ENCODE results near the gene BEST2. TPM values are rescaled to one million over a fixed set of nuclear protein-coding genes. Genes with fewer than 3 reads are reported as not detected.
A peak's percentile ranks its signal among the peaks of the same experiment; 100 is the strongest.

BEST2 gene
- total RNA-seq, 1 donor from 2014 or later, result not detected

DNA sequence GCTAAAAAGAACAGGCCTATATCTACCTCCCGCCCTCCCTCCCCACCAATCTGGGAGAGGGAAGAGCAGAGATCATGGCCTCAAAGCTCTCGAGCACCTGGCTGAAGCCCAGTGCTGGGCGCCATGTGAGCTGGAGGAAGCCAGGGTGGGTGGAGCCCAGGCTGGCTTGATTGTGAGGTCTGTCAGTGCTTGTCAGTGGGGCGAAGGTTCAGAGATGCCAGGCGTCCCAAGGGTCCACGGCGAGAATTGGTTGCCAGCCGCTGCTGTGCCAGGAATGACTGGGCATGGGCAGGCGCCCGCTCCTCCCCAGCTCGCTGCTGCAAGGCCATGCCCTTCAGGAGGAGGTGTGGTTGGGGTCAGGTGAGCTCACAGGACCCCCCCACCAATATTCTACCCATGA, 11.5 kb downstream of the BEST2 start:
- Mint-ChIP-seq H3K27ac (no peak overlapping the region), H3K27me3 (ENCODE audit: low read depth) (peaks cover 2% of the 10 kb centered on the region), H3K9me3 (no peaks in the 10 kb centered on the region), H3K4me1 (ENCODE audit: low read depth) (peaks cover 5% of the 10 kb centered on the region), H3K36me3 (ENCODE audit: low read depth) (no peaks in the 10 kb centered on the region), H3K4me3 (ENCODE audit: low read depth) (no peak overlapping the region)
- intact Hi-C loops (cut with micrococcal nuclease), result no loop called here
- no peak for DNase-seq (ENCODE audit: low spot score)

DNA sequence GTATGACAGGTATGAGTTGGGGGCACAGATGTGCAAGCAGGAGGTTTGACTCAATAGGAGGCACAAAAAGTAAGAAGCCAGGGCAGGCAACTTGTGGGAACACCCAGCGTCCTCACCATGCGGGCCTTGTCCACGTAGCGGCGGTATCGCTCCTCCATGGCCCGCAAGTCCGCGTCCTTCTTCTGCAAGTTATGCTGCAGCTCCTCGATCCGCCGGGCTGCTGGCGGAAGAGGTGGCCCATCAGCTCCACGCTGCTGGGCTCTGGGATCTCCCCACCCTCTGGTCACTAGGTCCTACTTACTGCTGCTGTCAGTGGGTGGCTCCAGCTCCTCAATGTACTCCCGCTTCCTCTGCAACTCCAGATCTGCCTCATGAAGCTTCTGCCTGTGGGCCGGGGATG, 13.1 kb downstream of the BEST2 start:
- intact Hi-C loops (cut with micrococcal nuclease), result no loop called here
- H3K27ac Mint-ChIP-seq, result no peak overlapping the region
- H3K27me3 Mint-ChIP-seq (ENCODE audit: low read depth), result no peaks in the 10 kb centered on the region
- no peaks in the 10 kb centered on the region for H3K9me3 Mint-ChIP-seq
- DNase-seq (ENCODE audit: low spot score), result no peak
- peaks cover 5% of the 10 kb centered on the region for H3K4me1 Mint-ChIP-seq (ENCODE audit: low read depth)
- no peak overlapping the region for H3K4me3 Mint-ChIP-seq (ENCODE audit: low read depth)
- no peaks in the 10 kb centered on the region for H3K36me3 Mint-ChIP-seq (ENCODE audit: low read depth)

DNA sequence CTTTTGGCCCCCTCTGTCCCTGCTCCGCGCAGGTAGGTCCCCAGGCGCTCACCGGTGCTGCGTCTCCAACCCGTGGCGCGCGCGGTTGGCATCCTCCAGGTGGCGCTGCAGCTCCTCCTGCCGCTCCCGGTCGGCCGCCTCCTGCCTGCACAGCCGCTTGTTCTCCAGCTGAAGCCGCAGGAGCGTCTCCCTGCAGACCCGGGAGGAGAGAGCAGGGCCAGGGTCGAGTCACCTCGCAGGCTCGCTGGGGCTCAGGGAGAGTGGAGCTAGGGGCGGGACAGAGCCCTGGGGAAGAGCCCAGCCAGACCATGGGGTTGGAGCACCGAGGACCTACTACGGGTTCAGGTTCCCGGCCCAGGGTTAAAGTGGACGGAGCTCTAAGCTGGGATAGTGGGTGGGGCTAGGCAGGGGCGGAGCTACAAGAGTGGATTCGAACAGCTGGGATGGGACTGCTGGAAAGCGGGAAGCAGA, 14.5 kb downstream of the BEST2 start:
- Mint-ChIP-seq H3K4me3 (ENCODE audit: low read depth) (peak overlapping the region; percentile 26), H3K36me3 (ENCODE audit: low read depth) (no peaks in the 10 kb centered on the region), H3K27me3 (ENCODE audit: low read depth) (no peaks in the 10 kb centered on the region), H3K27ac (no peak overlapping the region), H3K9me3 (no peaks in the 10 kb centered on the region), H3K4me1 (ENCODE audit: low read depth) (peaks cover 3% of the 10 kb centered on the region)
- intact Hi-C loops (cut with micrococcal nuclease), result loop anchor here (1.0 kb wide), 2 partner anchors 30 to 81 kb away; no protein-coding TSS in a partner anchor
- DNase-seq (ENCODE audit: low spot score), result peak; percentile 79

DNA sequence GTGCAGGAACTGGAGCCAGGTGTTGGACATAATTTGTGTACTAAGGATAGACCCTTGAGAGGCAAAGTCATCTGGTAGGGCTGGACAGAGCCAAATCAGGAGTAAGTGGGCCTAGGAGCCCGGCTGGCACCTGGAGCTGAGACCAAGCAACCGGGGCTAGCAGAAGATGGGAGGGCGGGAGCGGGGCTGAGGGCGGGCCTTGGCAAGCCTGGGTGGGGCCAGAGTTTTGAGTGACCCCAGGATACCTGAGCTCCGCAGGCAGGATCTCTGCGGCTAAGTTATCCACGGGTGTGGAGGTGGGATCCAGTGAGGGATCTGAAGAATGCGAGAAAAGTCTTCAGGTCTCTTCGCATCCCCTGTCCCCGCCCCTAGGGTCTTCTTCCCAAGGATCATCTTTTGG, 15.6 kb downstream of the BEST2 start:
- intact Hi-C loops (cut with micrococcal nuclease), result no loop called here
- no peak for DNase-seq (ENCODE audit: low spot score)
- H3K4me1 Mint-ChIP-seq (ENCODE audit: low read depth), result peaks cover 3% of the 10 kb centered on the region
- no peak overlapping the region for H3K4me3 Mint-ChIP-seq (ENCODE audit: low read depth)
- H3K9me3 Mint-ChIP-seq, result no peaks in the 10 kb centered on the region
- H3K27ac Mint-ChIP-seq, result no peak overlapping the region
- no peaks in the 10 kb centered on the region for H3K27me3 Mint-ChIP-seq (ENCODE audit: low read depth)
- H3K36me3 Mint-ChIP-seq (ENCODE audit: low read depth), result no peaks in the 10 kb centered on the region

DNA sequence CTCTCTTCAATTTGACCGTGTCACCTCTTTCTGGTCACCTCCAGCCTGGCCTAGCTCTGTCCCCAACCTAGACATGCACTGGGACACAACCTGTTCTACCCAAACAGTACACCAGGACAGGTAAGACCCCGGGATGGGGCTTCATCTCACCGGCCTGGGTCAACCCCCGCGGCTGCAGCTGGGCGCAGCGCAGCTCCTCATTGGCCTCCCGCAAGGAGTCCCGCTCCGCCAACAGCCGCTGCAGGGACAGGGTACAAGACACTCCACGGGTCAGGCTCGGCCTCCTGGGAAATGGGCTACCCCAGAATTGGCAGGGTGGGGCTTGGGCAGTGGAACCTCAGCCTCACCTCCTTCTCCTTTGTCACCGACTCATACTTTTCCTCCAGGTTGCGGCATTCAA, 16.1 kb downstream of the BEST2 start:
- no peaks in the 10 kb centered on the region for H3K9me3 Mint-ChIP-seq
- H3K27ac Mint-ChIP-seq, result no peak overlapping the region
- H3K4me3 Mint-ChIP-seq (ENCODE audit: low read depth), result no peak overlapping the region
- intact Hi-C loops (cut with micrococcal nuclease), result no loop called here
- peaks cover 3% of the 10 kb centered on the region for H3K4me1 Mint-ChIP-seq (ENCODE audit: low read depth)
- no peaks in the 10 kb centered on the region for H3K36me3 Mint-ChIP-seq (ENCODE audit: low read depth)
- H3K27me3 Mint-ChIP-seq (ENCODE audit: low read depth), result no peaks in the 10 kb centered on the region
- DNase-seq (ENCODE audit: low spot score), result no peak

DNA sequence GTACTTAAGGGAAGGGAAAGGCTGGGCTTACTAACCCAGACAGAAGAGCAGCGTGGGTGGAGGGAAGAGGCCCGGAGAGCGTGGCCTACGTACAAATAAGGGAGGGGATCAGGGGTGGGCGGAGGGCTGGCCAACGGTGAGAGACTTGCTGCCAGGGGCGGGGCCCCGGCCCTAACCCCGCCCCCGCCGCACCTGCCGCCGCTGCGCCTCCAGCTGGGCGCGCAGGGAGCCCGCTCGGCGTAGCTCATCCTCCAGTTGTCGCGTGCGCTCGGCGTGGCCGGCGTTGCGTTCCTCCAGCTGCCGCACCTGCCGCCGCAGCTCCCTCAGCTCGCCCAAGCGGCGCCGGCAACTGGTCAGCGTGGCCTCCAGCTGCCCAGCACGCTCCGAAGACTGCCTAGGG, 18.1 kb downstream of the BEST2 start:
- no peaks in the 10 kb centered on the region for H3K27me3 Mint-ChIP-seq (ENCODE audit: low read depth)
- peaks cover 9% of the 10 kb centered on the region for H3K4me1 Mint-ChIP-seq (ENCODE audit: low read depth)
- no peaks in the 10 kb centered on the region for H3K9me3 Mint-ChIP-seq
- H3K36me3 Mint-ChIP-seq (ENCODE audit: low read depth), result no peaks in the 10 kb centered on the region
- H3K4me3 Mint-ChIP-seq (ENCODE audit: low read depth), result no peak overlapping the region
- intact Hi-C loops (cut with micrococcal nuclease), result no loop called here
- no peak overlapping the region for H3K27ac Mint-ChIP-seq
- DNase-seq (ENCODE audit: low spot score), result no peak

DNA sequence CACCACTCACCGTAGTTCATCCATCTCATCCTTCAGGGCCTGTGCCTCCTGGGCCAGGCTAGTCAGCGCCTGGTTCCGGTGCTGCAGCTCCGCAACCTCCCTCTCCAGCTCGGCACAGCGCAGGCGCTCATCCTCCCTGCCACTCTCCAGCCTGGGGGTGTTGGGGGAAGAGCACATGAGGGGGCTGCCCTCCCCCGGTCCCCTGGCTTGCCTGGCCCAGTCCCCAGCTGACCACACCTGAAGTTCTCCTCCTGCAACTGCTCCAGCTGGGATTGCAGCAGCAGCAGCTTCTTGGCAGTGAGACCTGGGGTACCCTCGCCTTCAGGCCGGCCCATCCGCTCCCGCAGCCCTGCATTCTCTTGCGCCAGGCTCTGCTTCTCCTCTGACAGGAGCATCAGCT, 19.3 kb downstream of the BEST2 start:
- no peaks in the 10 kb centered on the region for H3K27me3 Mint-ChIP-seq (ENCODE audit: low read depth)
- H3K27ac Mint-ChIP-seq, result no peak overlapping the region
- no peaks in the 10 kb centered on the region for H3K36me3 Mint-ChIP-seq (ENCODE audit: low read depth)
- intact Hi-C loops (cut with micrococcal nuclease), result no loop called here
- peaks cover 9% of the 10 kb centered on the region for H3K4me1 Mint-ChIP-seq (ENCODE audit: low read depth)
- H3K4me3 Mint-ChIP-seq (ENCODE audit: low read depth), result no peak overlapping the region
- no peaks in the 10 kb centered on the region for H3K9me3 Mint-ChIP-seq
- no peak for DNase-seq (ENCODE audit: low spot score)

DNA sequence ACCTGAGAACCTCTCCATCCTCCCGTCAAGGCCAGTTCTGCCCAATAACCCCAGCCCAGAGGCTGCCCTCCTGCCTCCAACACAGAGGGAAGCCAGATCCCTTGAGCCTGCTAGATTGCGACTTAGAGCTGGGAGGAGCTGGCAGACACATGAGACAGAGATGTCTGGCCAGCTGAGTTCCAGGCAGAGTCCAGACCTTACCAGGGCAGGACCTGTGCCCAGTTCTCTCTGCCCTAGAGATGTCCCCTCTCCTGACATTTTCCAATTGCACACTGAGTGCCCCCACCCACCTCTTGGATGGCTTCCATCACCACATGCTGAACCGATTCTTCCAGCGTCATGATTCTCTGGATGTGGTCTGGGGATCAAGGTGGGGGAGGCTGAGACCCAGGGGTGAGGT, 20.7 kb downstream of the BEST2 start:
- Mint-ChIP-seq H3K36me3 (ENCODE audit: low read depth) (no peaks in the 10 kb centered on the region), H3K4me1 (ENCODE audit: low read depth) (peaks cover 8% of the 10 kb centered on the region), H3K27ac (no peak overlapping the region), H3K4me3 (ENCODE audit: low read depth) (no peak overlapping the region), H3K27me3 (ENCODE audit: low read depth) (no peaks in the 10 kb centered on the region), H3K9me3 (no peaks in the 10 kb centered on the region)
- no peak for DNase-seq (ENCODE audit: low spot score)
- intact Hi-C loops (cut with micrococcal nuclease), result no loop called here

DNA sequence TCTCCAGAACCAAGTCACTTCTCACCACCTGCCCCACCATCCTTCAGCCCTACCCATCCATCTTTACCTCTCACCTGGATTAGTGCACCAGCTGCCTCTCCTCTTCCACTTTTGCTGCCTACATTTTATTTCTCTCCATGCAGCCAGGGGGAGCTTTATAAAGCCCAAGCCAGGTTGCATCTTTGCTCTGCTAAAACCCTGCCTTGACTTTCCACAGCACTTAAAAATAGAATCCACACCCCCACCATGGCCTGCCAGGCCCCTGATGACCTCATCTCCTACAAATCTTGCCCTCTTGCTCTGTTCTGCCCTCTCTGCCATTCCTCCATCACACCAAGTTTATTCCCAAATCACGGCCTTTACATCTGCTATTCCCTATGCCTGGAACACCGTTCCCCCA, 22.0 kb downstream of the BEST2 start:
- H3K27ac Mint-ChIP-seq, result no peak overlapping the region
- H3K9me3 Mint-ChIP-seq, result no peaks in the 10 kb centered on the region
- H3K36me3 Mint-ChIP-seq (ENCODE audit: low read depth), result no peaks in the 10 kb centered on the region
- intact Hi-C loops (cut with micrococcal nuclease), result no loop called here
- H3K4me3 Mint-ChIP-seq (ENCODE audit: low read depth), result peak overlapping the region; percentile 10
- H3K4me1 Mint-ChIP-seq (ENCODE audit: low read depth), result peaks cover 14% of the 10 kb centered on the region
- DNase-seq (ENCODE audit: low spot score), result no peak
- no peaks in the 10 kb centered on the region for H3K27me3 Mint-ChIP-seq (ENCODE audit: low read depth)

DNA sequence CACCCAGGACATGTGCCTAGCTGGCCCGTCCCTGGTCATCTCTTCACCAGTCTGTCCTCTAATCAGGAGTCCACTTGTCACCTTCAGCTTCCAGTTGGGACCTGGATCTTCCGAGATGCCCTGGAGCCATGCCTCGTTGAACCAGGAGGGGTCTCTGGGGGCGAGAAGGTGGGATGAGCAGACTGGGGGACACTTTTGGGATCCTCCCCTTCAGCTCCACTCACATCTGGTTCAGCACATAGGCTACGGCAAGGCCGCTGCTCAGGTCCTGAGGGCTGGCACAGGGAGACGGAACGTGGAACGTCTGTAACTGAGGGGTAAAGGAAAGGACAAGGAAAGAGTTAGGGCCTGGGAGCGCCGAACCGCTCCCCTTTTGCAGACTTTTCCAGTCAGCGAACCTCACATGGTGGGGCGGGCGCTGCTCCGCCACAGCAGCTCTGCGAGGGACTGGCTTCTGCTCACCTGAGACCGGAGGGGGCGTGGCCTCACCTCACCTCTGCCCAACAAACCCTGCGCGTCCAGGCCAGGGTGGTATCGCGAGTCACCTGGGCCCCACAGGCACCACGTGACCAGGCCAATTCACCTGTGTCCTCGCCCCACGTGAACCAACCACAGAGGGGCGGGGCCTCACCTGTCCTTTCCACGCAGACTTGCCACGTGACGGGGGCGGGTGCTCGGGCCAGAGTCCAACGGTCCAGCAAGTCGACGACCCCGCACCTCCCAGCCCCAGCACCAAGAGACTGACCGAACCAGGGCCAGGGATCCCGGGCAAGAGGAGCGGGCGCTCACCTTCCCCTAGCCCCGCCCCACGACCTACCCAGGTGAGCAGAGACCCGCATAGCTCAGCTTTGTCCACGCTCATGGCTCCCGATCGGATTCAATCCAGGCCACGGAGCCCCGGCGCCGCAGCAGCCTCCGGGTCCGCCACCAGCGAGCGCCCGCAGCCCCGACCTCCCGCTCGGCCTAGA, 23.3 kb downstream of the BEST2 start, which contains the start of gene HOOK2:
HOOK2 (minus strand) TSS at position 965 of the 968 bp plus-strand sequence; CDS start at position 862, 103 bp downstream.
- Mint-ChIP-seq H3K4me3 (ENCODE audit: low read depth) (peak within 1 kb of the TSS; percentile 68), H3K36me3 (ENCODE audit: low read depth) (no peaks in the 10 kb centered on the region), H3K9me3 (no peaks in the 10 kb centered on the region), H3K4me1 (ENCODE audit: low read depth) (peaks cover 22% of the 10 kb centered on the region), H3K27ac (peak within 1 kb of the TSS; percentile 69), H3K27me3 (ENCODE audit: low read depth) (no peaks in the 10 kb centered on the region)
- no peak for DNase-seq (ENCODE audit: low spot score)
- intact Hi-C loops (cut with micrococcal nuclease), result no loop called here

DNA sequence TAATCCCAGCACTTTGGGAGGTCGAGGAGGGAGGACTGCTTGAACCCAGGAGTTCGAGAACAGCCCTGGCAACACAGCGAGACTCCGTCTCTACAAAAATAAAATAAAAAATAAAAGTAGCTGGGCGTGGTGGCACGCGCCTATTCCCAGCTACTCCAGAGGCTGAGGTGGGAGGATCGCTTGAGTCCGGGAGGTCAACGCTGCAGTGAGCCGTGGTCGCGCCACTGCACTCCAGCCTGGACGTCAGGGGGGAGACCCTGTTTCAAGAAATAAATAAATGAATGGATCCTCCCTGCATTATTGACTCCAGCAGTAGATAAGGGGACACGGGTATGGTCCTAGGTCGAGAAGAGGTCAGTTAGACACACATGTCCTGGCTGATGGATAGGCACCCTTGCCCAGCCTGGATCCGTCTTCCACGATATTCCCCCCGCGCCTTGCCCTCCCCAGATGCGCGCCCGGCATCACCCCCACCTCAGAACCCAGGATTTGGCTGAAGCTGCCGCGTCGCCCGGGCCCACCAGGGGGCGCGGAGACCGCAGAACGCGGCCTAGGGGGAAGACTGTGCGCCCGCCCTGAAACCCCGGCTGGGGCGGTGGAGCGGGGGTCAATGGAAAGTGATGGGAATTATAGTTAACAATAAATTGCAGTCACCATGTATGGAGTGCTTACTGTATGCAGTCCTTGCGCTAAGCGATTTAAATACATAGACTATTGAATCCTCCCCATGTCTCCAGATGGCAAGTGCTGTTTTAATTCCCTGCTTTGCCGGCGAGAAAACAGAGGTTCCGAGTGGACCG, 25.8 kb downstream of the BEST2 start:
- Mint-ChIP-seq H3K4me3 (ENCODE audit: low read depth) (peak overlapping the region; percentile 88), H3K9me3 (no peaks in the 10 kb centered on the region), H3K27ac (peak overlapping the region; percentile 94), H3K36me3 (ENCODE audit: low read depth) (no peaks in the 10 kb centered on the region), H3K27me3 (ENCODE audit: low read depth) (no peaks in the 10 kb centered on the region), H3K4me1 (ENCODE audit: low read depth) (peaks cover 28% of the 10 kb centered on the region)
- intact Hi-C loops (cut with micrococcal nuclease), result loop anchor here (1.0 kb wide), 1 partner anchor 19 kb away; no protein-coding TSS in a partner anchor
- peak; percentile 79 for DNase-seq (ENCODE audit: low spot score)

DNA sequence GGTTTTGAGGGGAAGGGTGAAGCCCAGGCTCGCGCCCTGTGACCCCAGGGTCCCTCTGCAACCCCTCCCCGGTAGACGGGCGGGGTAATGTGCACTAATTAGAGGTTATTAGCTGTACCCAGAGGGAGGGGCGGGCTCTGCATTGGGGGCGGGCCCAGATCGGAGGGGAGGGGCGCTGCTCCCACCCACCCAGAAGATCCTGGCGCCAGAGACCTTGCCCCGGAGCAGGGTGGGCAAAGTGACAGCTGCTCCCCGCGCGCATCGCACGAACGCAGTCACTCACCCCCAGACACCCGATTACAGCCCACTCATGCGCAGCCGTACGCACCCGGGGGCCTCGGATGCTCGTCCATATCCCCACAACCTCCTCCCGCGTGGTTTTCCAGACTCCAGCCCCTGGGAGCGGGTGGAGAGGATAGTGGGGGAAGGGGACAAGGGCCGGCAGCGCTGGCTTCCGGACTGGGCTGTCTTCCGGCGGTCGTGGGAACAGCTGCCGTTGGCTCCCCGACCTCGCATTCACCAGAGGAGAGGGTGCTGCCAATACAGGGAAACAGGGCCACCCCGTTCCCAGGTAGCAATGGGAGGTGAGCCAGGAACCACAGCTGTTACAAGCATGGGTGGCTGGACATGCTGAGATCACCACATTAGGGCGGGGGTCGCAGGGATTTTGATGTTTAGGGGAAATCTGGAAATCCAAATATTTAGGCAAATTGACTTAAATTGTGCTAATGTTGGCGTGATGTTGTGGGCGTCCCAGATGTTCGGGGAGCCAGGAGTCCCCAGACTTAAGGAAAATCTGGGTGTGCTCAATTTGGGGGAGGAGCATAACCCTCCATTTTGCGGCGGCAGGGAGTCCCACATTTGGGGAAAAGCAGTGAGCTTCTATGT, 26.7 kb downstream of the BEST2 start:
- Mint-ChIP-seq H3K27me3 (ENCODE audit: low read depth) (no peaks in the 10 kb centered on the region), H3K36me3 (ENCODE audit: low read depth) (no peaks in the 10 kb centered on the region), H3K4me3 (ENCODE audit: low read depth) (peak overlapping the region; percentile 88), H3K27ac (peak overlapping the region; percentile 94), H3K9me3 (no peaks in the 10 kb centered on the region), H3K4me1 (ENCODE audit: low read depth) (peaks cover 28% of the 10 kb centered on the region)
- no peak for DNase-seq (ENCODE audit: low spot score)
- intact Hi-C loops (cut with micrococcal nuclease), result no loop called here

Measured in activated T-helper 2 cell treated with anti-CD3 and anti-CD28 coated beads, Interferon-gamma antibody, Interleukin-2, Interleukin-4, amounts not matched to agents 10 μg/mL and 5 μg/mL and 100 μg/mL, durations not matched to agents 14 hours and 24 hours and 36 hours (primary cell).